HG02840 (cell line): ENCODE measurements around the gene KLHDC2.
"Not testable (repeated sequence)": the region's sequence is repeated elsewhere in the genome, so short reads cannot be mapped to it uniquely, and the experiment has no call there.

Source experiments
- ATAC-seq: cut with Tn5 transposase; IDR thresholded peaks from one replicate; pipeline ENCODE4 v1.9.1; 2021; ENCODE audit warnings: mild to moderate bottlenecking, moderate library complexity, moderate number of reproducible peaks; ENCODE audit not compliant: unreplicated experiment, low FRiP score

The KLHDC2 gene

GRCh38 chr14:49767571-49768300 lies at the start of gene KLHDC2:
Gene KLHDC2 (plus strand): TSS chr14:49768153. CDS start chr14:49768469, 316 bp downstream.
- ATAC-seq, result peak; percentile 92

- no peak for ATAC-seq
Measured at GRCh38 chr14:49720744-49721143, 47.2 kb upstream of the KLHDC2 start.

- ATAC-seq, result not testable (repeated sequence)
Measured at GRCh38 chr14:49721733-49722435, 46.1 kb upstream of the KLHDC2 start.

- ATAC-seq, result no peak
Measured at GRCh38 chr14:49727171-49727570, 40.8 kb upstream of the KLHDC2 start.

GRCh38 chr14:49732896-49733295 lies 35.1 kb upstream of the KLHDC2 start:
- no peak for ATAC-seq

GRCh38 chr14:49733836-49734235 lies 34.1 kb upstream of the KLHDC2 start:
- ATAC-seq, result no peak

GRCh38 chr14:49735669-49736068 lies 32.3 kb upstream of the KLHDC2 start:
- not testable (repeated sequence) for ATAC-seq

- no peak for ATAC-seq
Measured at GRCh38 chr14:49745191-49745590, 22.8 kb upstream of the KLHDC2 start.

GRCh38 chr14:49746476-49746875 lies 21.5 kb upstream of the KLHDC2 start:
- not testable (repeated sequence) for ATAC-seq

- ATAC-seq, result no peak
Measured at GRCh38 chr14:49754570-49755097, 13.3 kb upstream of the KLHDC2 start.

GRCh38 chr14:49755378-49755777 lies 12.6 kb upstream of the KLHDC2 start:
- no peak for ATAC-seq

GRCh38 chr14:49761839-49762551 lies 6.0 kb upstream of the KLHDC2 start:
- ATAC-seq, result no peak

- ATAC-seq, result no peak
Measured at GRCh38 chr14:49766839-49767238, 1.1 kb upstream of the KLHDC2 start.

GRCh38 chr14:49767270-49767570 lies 733 bp upstream of the KLHDC2 start:
- ATAC-seq, result no peak

- peak; percentile 26 for ATAC-seq
Measured at GRCh38 chr14:49768301-49769121, 558 bp downstream of the KLHDC2 start.

- no peak for ATAC-seq
Measured at GRCh38 chr14:49769171-49769570, 1.2 kb downstream of the KLHDC2 start.

- ATAC-seq, result no peak
Measured at GRCh38 chr14:49769581-49770211, 1.7 kb downstream of the KLHDC2 start.

GRCh38 chr14:49770212-49770817 lies 2.4 kb downstream of the KLHDC2 start:
- ATAC-seq, result no peak

- ATAC-seq, result not testable (repeated sequence)
Measured at GRCh38 chr14:49771691-49772090, 3.7 kb downstream of the KLHDC2 start.
